ENCODE measurements around the gene IGF2R. TPM values are rescaled to one million over a fixed set of nuclear protein-coding genes. Genes with fewer than 3 reads are reported as not detected.

IGF2R gene
- total RNA-seq, 3 donors from 2014 or later = 60.4 to 112 (median 81.0) TPM

- TF ChIP-seq POLR2AphosphoS5 (IDR thresholded peaks at IDR 0.05) (no peak), CTCF (IDR thresholded peaks at IDR 0.05) (no peak)
- Histone ChIP-seq H3K4me3 (no peak overlapping the region), H3K4me1 (no peaks in the 10 kb centered on the region), H3K36me3 (peaks cover 5% of the 10 kb centered on the region), H3K27me3 (no peaks in the 10 kb centered on the region), H3K27ac (no peak overlapping the region), H3K9me3 (no peaks in the 10 kb centered on the region)
- no peak for DNase-seq (ENCODE audit: low spot score in 2 of 2)
- intact Hi-C loops (cut with DNase I; ENCODE audit: low total_unique reads) = no loop called here
Measured at GRCh38 chr6:160081398-160081797, 112.5 kb downstream of the IGF2R start.

DNA sequence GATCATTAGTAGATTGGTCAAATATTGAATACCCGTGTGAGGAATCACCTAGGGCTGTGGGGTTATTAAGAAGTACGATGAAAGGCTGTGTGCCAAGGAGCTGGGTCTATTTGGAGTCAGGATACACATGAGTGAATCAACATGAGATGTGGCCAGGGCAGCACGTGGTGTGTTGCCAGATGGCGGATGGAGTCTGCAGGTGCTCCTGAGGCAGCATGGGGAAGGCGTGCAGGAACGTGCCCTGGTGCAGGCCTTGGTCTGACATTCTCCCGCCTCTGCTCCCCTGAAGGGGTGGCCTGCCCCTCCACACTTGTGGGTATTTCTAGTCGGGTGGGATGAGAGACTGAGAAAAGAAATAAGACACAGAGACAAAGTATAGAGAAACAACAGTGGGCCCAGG is 113.7 kb downstream of the IGF2R start:
- H3K4me1 ChIP-seq = no peaks in the 10 kb centered on the region
- H3K9me3 ChIP-seq = no peaks in the 10 kb centered on the region
- H3K36me3 ChIP-seq = peaks cover 5% of the 10 kb centered on the region
- intact Hi-C loops (cut with DNase I; ENCODE audit: low total_unique reads) = no loop called here
- H3K4me3 ChIP-seq = no peak overlapping the region
- H3K27ac ChIP-seq = no peak overlapping the region
- DNase-seq (ENCODE audit: low spot score in 2 of 2) = no peak
- TF ChIP-seq CTCF (IDR thresholded peaks at IDR 0.05) (no peak), POLR2AphosphoS5 (IDR thresholded peaks at IDR 0.05) (no peak)
- no peaks in the 10 kb centered on the region for H3K27me3 ChIP-seq

GRCh38 chr6:160084198-160084776 is 115.4 kb downstream of the IGF2R start:
- no peak for DNase-seq (ENCODE audit: low spot score in 2 of 2)
- intact Hi-C loops (cut with DNase I; ENCODE audit: low total_unique reads) = no loop called here
- H3K4me3 ChIP-seq = no peak overlapping the region
- H3K9me3 ChIP-seq = no peaks in the 10 kb centered on the region
- no peaks in the 10 kb centered on the region for H3K27me3 ChIP-seq
- H3K36me3 ChIP-seq = peaks cover 5% of the 10 kb centered on the region
- no peaks in the 10 kb centered on the region for H3K4me1 ChIP-seq
- H3K27ac ChIP-seq = no peak overlapping the region
- TF ChIP-seq POLR2AphosphoS5 (IDR thresholded peaks at IDR 0.05) = no peak
- no peak for TF ChIP-seq CTCF (IDR thresholded peaks at IDR 0.05)
- no peak for TF ChIP-seq POLR2A (IDR thresholded peaks at IDR 0.05)

- intact Hi-C loops (cut with DNase I; ENCODE audit: low total_unique reads) = no loop called here
- Histone ChIP-seq H3K27ac (no peak overlapping the region), H3K9me3 (no peaks in the 10 kb centered on the region), H3K4me1 (no peaks in the 10 kb centered on the region), H3K36me3 (peaks cover 5% of the 10 kb centered on the region), H3K27me3 (no peaks in the 10 kb centered on the region), H3K4me3 (no peak overlapping the region)
- TF ChIP-seq POLR2AphosphoS5 (IDR thresholded peaks at IDR 0.05) (no peak), POLR2A (IDR thresholded peaks at IDR 0.05) (no peak), CTCF (IDR thresholded peaks at IDR 0.05) (no peak)
- DNase-seq (ENCODE audit: low spot score in 2 of 2) = no peak
Measured at GRCh38 chr6:160085226-160085625, 116.3 kb downstream of the IGF2R start.

DNA sequence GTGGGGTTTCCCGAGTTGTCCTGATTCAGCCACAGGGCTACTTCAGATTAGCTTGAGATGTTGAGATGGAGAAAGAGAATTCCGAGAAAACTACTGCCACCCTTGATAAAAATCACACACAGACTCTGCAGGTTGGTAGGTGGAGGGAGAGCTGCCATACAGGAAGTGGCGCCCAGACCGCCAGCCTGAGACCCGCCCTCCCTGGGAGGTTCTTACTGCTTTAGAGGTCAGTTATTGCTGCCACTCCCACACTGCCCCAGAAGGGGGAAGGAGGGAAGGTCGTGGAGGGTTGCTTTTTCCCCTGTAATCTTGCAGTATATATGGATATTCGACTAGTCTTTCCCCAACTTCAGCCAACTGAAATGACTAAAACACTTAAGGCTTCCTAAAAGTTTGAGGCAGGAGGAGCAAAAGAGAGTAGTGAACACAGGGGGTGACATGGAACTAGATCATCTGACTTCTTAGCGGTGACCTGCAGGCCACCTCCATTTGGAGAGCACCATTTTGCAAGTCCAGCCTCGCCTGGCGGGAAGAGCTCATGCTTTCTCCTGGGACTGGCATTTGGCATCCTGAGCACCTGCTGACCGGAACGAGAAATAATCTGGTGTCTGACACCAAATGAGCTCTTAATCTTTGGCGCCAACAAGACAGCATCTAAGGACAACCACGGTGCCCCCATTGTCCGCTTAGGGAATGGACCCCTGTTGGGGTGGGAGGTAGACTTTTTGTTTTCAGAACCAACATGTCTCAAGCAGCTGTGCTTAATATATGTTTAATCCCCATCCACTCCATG is 117.0 kb downstream of the IGF2R start:
- Histone ChIP-seq H3K27ac (no peak overlapping the region), H3K4me1 (no peaks in the 10 kb centered on the region), H3K27me3 (no peaks in the 10 kb centered on the region), H3K9me3 (no peaks in the 10 kb centered on the region), H3K4me3 (no peak overlapping the region), H3K36me3 (peaks cover 5% of the 10 kb centered on the region)
- intact Hi-C loops (cut with DNase I; ENCODE audit: low total_unique reads) = no loop called here
- no peak for TF ChIP-seq POLR2AphosphoS5 (IDR thresholded peaks at IDR 0.05)
- TF ChIP-seq POLR2A (IDR thresholded peaks at IDR 0.05) = no peak
- TF ChIP-seq CTCF (IDR thresholded peaks at IDR 0.05) = no peak
- no peak for DNase-seq (ENCODE audit: low spot score in 2 of 2)

All from breast epithelium (tissue), 4 donors.